ENCODE results near the gene ATP10A. TPM values are rescaled to one million over a fixed set of nuclear protein-coding genes. Genes with fewer than 3 reads are reported as not detected.

ATP10A gene

GRCh38 chr15:25631971-25632370 lies 231.2 kb downstream of the ATP10A start:
- Histone ChIP-seq H2AK5ac (ENCODE audit: low read depth, low read length) (no peak overlapping the region), H3K36me3 (replicated peaks in 1 of 2; ENCODE audit: control insufficient read depth in 2 of 2, insufficient read depth in 2 of 2, low read length in 2 of 2) (no peaks in the 10 kb centered on the region), H3K4me1 (ENCODE audit: control insufficient read depth in 2 of 2, insufficient read depth in 1 of 2, low read depth in 1 of 2, low read length in 2 of 2) (peaks cover 0 to 6% of the 10 kb centered on the region in 2 donors), H3K23ac (ENCODE audit: low read depth, low read length, poor library complexity) (no peak overlapping the region), H3K14ac (ENCODE audit: low read length) (no peak overlapping the region), H2AFZ (ENCODE audit: low read length) (no peak overlapping the region), H3K79me1 (ENCODE audit: low read depth, low read length) (no peaks in the 10 kb centered on the region), H3K18ac (ENCODE audit: low read length) (peak overlapping the region; percentile 15), H2BK5ac (ENCODE audit: low read length) (no peak overlapping the region), H2BK12ac (ENCODE audit: low read length) (no peak overlapping the region), H4K8ac (ENCODE audit: low read depth, low read length) (no peak overlapping the region), H2BK120ac (ENCODE audit: low read depth, low read length) (no peak overlapping the region), H3K9ac (ENCODE audit: low read depth, low read length, poor library complexity) (no peak overlapping the region), H3K4ac (ENCODE audit: low read length) (no peak overlapping the region), H4K91ac (ENCODE audit: low read depth, low read length, poor library complexity) (no peak overlapping the region), H2BK15ac (ENCODE audit: low read length) (no peak overlapping the region), H3K27ac (replicated peaks; ENCODE audit: low read length) (no peak overlapping the region), H3K4me3 (ENCODE audit: low read length in 2 of 2) (peak overlapping the region in 1 of 2 donors; percentile 25), H3K27me3 (ENCODE audit: control insufficient read depth in 3 of 3, insufficient read depth in 3 of 3, low read depth in 1 of 3, low read length in 3 of 3) (no peaks in the 10 kb centered on the region), H3K4me2 (ENCODE audit: insufficient read depth, low read length, poor library complexity, severe bottlenecking) (no peak overlapping the region), H3K9me3 (replicated peaks in 1 of 2; ENCODE audit: control insufficient read depth in 2 of 2, insufficient read depth in 1 of 2, low read depth in 1 of 2, low read length in 2 of 2) (peaks cover 3 to 4% of the 10 kb centered on the region in 2 donors)
- no peak for DNase-seq (ENCODE audit: low spot score)
- no CpG with 5 or more reads among the region's 8 CpGs for WGBS, 2 donors (ENCODE audit: extremely low coverage in 2 of 2, insufficient read length in 2 of 2, insufficient replicate concordance in 1 of 2)

Small RNA genes within 50 kb of the gene (small RNA-seq; reads per million reads assigned to genes)
- gene MIR4715 (ENCODE audit: insufficient read depth) (not detected), gene RNA5SP390 (ENCODE audit: insufficient read depth) (not detected)
